Astrocyte of the cerebellum (primary cell): ENCODE measurements around the gene SNAI3.

Source experiments
- DNase-seq: peaks from one replicate; pipeline ENCODE4 v3.0.0-alpha.2; 2011; ENCODE audit warnings: low read depth
- H3K4me3 ChIP-seq: 2 replicates; pipeline ENCODE4 v1.5.1; 2011; ENCODE audit warnings: mild to moderate bottlenecking, low read depth, low read length, moderate library complexity
- CTCF ChIP-seq: IDR thresholded peaks from 2 replicates; pipeline ENCODE4 v1.5.1; 2012; ENCODE audit warnings: low read length, low read depth, moderate library complexity, mild to moderate bottlenecking; ENCODE audit errors: missing control alignments
- in situ Hi-C: cut with HindIII; loops from 2 replicates; pipeline ENCODE4 v1.10.0; 2017; ENCODE audit warnings: low sequenced_read_pairs

The SNAI3 gene

DNA sequence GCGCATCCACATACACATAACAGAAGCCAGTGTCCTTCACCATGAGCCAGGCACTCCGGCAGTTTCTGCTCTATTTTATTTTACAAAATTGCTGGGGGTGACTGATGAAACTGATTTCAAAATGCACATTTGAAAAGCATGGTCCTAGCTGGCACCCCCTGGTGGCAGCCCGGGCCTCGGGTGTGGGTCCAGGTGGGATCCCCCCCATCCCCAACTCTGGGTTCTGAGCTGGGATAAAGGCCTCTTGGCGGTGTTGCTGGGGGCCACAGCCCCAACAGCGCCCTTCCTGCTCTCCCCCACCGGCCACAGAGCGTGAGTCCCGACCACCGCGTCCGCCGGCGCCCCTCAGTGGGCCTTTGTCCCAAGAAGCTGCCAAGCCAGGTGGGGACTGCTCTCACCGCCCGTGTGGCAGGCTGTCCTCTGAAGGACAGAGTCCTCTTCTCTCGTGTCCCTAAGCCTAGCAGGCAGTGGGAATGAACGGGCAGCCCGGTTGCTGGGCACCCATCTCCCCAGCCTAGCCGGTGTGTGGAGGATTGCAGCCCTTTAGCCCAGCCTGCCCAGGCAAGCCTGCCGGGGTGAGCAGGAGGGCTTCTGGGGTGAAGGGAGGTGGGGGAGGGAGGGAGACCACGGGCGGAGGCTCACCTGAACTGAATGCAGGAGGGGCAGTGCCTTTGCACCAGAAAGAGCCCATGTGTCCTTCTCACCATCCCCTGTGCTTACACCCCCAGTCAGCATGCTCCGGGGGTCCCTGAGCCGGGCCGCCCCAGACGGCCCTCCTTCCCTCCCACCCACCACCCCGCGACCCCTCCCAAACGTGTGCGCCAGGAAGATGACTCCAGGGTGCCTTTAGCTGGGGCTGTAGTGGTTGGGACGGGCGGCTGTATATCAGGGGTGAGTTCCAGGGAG is 898 bp downstream of the SNAI3 start:
- in situ Hi-C loops: no loop called here
- H3K4me3 ChIP-seq: peak overlapping the region; percentile 32
- TF ChIP-seq CTCF: peak; percentile 69
- no peak for DNase-seq

- no peak for TF ChIP-seq CTCF
- no peak overlapping the region for H3K4me3 ChIP-seq
- in situ Hi-C loops: no loop called here
- DNase-seq: no peak
Observed at GRCh38 chr16:88684569-88685155, 1.6 kb downstream of the SNAI3 start.

DNA sequence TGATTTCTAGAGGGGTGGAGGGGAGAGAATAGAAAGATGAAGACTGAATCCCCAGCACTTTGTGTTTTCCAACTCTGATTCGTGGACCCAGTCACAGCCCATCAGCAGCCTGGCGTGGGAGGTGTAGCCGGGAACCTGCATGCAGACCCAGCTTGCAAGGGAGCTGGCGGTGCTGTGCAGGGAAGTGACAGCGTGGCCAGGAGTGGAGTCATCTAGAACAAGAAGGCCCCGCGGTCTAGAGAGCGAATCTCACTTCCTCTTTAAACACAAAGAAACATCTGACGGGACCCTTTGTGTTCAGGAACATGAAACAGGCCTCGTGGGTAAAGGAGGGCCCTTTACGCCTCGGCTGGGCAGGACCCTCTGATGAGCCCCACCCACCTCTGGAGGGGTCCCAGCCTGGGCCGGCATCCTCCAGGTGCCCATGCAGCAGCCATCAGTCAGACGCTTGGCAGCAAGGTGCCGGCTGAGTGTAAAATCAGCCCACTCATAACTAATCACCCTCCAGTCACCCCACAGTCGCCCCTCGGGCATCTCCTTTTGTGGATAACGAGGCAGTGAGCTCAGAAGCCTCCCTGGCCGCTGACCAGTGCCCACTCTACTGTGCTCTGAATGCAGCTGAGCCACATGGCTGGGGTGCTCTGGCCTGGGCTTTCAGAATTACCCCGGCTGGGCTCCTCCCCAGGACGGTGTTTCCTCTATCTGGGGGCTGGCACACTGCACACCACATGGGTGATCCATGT is 4.4 kb downstream of the SNAI3 start:
- in situ Hi-C loops: no loop called here
- DNase-seq: no peak
- H3K4me3 ChIP-seq: no peak overlapping the region
- no peak for TF ChIP-seq CTCF

GRCh38 chr16:88681084-88681680 is 5.1 kb downstream of the SNAI3 start:
- in situ Hi-C loops: no loop called here
- no peak overlapping the region for H3K4me3 ChIP-seq
- peak; percentile 17 for TF ChIP-seq CTCF
- DNase-seq: no peak

GRCh38 chr16:88680554-88681083 is 5.7 kb downstream of the SNAI3 start:
- H3K4me3 ChIP-seq: no peak overlapping the region
- no peak for TF ChIP-seq CTCF
- DNase-seq: no peak
- in situ Hi-C loops: no loop called here

DNA sequence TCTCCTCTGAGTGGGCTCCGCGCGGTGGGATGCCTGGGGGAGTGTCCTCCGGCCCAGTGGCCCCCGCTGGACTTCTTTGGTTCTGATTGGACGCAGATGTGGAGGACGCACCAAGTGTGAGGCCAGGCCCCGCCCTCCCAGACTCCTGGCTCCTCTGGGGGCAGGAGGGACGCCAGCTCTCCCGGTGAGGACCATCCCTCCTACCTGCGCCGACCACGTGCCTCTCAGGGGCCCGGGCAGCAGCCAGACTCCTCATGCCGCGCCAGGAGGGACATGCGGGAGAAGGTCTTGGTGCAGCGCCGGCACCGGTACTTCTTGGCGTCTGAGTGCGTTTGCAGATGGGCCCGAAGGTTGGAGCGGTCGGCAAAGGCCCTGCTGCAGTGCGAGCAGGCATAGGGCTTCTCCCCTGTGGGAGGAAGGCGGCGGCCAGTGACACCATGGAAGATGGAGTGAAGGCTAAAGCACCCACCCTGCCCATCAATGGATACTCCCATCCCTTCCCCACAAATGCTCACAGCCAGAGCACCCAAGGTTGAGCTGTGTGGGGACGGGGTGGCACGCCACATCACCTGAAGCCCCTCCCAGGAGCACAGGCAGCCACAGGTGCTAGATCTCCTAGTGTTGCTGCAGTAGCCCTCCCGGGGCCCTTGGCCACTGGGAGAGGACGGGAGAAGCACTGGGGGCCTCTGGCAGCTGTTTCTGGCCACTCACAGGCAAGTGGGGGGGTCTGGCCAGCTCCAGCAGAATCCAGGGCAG is 7.9 kb downstream of the SNAI3 start:
- no peak for TF ChIP-seq CTCF
- DNase-seq: no peak
- no peak overlapping the region for H3K4me3 ChIP-seq
- in situ Hi-C loops: loop anchor here (10.0 kb wide), 1 partner anchor 106 kb away; the partner anchor contains the start of gene PIEZO1
